ENCODE results near the gene KPNA6. TPM values are rescaled to one million over a fixed set of nuclear protein-coding genes. Genes with fewer than 3 reads are reported as not detected.

Gene KPNA6
- total RNA-seq, 2 donors from 2014 or later, result 37.9 to 56.9 TPM

GRCh38 chr1:32194984-32195383 is 87.1 kb downstream of the KPNA6 start:
- Histone ChIP-seq H3K27ac (no peak overlapping the region), H3K4me1 (replicated peaks) (no peaks in the 10 kb centered on the region), H3K36me3 (peaks cover 28 to 47% of the 10 kb centered on the region in 2 donors), H3K9me3 (no peaks in the 10 kb centered on the region), H3K27me3 (replicated peaks; ENCODE audit: insufficient read depth) (no peaks in the 10 kb centered on the region), H3K4me3 (no peak overlapping the region)
- intact Hi-C loops (cut with DNase I), result no loop called here
- TF ChIP-seq CTCF (IDR thresholded peaks at IDR 0.05) (no peak), POLR2AphosphoS5 (IDR thresholded peaks at IDR 0.05) (no peak), POLR2A (IDR thresholded peaks at IDR 0.05) (no peak)
- no peak for DNase-seq (ENCODE audit: low spot score)
- 95% methylated on average over 5 of the region's 6 CpGs for WGBS

DNA sequence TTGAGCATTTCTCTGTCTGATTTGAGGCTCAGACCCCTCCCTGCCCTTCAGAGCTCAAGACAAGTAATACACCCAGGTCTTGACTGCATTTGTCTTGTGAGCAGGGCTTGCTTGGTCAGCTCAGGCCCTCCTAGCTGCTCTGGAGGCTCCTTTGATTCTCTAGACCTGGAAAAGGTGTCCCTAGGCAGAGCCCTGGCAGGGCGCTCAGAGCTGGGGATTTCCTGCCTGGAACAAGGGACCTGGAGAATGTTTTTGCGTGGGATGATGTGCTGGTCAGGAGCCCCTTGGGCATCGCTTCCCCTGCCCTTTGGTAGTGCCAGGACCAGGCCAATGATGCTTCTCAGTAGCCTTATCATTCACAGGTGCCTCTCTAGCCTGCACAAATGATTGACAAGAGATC is 87.7 kb downstream of the KPNA6 start:
- Histone ChIP-seq H3K27ac (no peak overlapping the region), H3K4me1 (replicated peaks) (no peaks in the 10 kb centered on the region), H3K9me3 (no peaks in the 10 kb centered on the region), H3K36me3 (peaks cover 28 to 41% of the 10 kb centered on the region in 2 donors), H3K27me3 (replicated peaks; ENCODE audit: insufficient read depth) (no peaks in the 10 kb centered on the region), H3K4me3 (no peak overlapping the region)
- no peak for DNase-seq (ENCODE audit: low spot score)
- 83% methylated on average over 3 of the region's 3 CpGs for WGBS
- no peak for TF ChIP-seq CTCF (IDR thresholded peaks at IDR 0.05)
- TF ChIP-seq POLR2AphosphoS5 (IDR thresholded peaks at IDR 0.05), result no peak
- no peak for TF ChIP-seq POLR2A (IDR thresholded peaks at IDR 0.05)
- intact Hi-C loops (cut with DNase I), result no loop called here

GRCh38 chr1:32195972-32196823 is 88.3 kb downstream of the KPNA6 start:
- no peak for DNase-seq (ENCODE audit: low spot score)
- Histone ChIP-seq H3K9me3 (no peaks in the 10 kb centered on the region), H3K4me3 (no peak overlapping the region), H3K27me3 (replicated peaks; ENCODE audit: insufficient read depth) (no peaks in the 10 kb centered on the region), H3K36me3 (peaks cover 26 to 39% of the 10 kb centered on the region in 2 donors), H3K27ac (no peak overlapping the region), H3K4me1 (replicated peaks) (no peaks in the 10 kb centered on the region)
- intact Hi-C loops (cut with DNase I), result no loop called here
- TF ChIP-seq POLR2A (IDR thresholded peaks at IDR 0.05) (no peak), POLR2AphosphoS5 (IDR thresholded peaks at IDR 0.05) (no peak), CTCF (IDR thresholded peaks at IDR 0.05) (no peak)

DNA sequence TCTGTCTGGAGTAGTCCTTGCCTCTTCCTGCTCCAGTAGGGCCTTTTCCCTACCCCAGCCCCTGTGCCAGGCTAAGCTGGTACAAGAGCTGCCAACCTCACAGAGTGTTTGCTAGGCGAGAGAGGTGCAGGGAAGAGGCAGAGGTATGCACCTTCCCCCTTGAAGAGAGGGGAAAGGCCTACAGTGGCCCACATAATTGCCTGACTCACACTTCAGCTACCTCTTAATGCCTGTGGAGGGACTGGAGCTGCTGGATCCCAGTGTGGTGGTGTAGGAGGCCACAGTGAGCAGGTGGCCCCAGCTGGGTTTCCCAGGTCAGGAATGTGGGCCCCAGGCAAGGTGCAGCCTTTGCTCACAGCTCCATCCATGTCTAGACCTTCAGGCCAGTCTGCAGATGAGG is 89.2 kb downstream of the KPNA6 start:
- DNase-seq (ENCODE audit: low spot score), result no peak
- TF ChIP-seq POLR2A (IDR thresholded peaks at IDR 0.05) (no peak), POLR2AphosphoS5 (IDR thresholded peaks at IDR 0.05) (no peak), CTCF (IDR thresholded peaks at IDR 0.05) (no peak)
- 74% methylated on average over 1 of the region's 1 CpG for WGBS
- intact Hi-C loops (cut with DNase I), result no loop called here
- H3K36me3 ChIP-seq, result peaks cover 19 to 32% of the 10 kb centered on the region in 2 donors
- H3K4me3 ChIP-seq, result no peak overlapping the region
- no peaks in the 10 kb centered on the region for H3K9me3 ChIP-seq
- H3K27me3 ChIP-seq (replicated peaks; ENCODE audit: insufficient read depth), result no peaks in the 10 kb centered on the region
- no peak overlapping the region for H3K27ac ChIP-seq
- peaks cover 4% of the 10 kb centered on the region for H3K4me1 ChIP-seq (replicated peaks)

DNA sequence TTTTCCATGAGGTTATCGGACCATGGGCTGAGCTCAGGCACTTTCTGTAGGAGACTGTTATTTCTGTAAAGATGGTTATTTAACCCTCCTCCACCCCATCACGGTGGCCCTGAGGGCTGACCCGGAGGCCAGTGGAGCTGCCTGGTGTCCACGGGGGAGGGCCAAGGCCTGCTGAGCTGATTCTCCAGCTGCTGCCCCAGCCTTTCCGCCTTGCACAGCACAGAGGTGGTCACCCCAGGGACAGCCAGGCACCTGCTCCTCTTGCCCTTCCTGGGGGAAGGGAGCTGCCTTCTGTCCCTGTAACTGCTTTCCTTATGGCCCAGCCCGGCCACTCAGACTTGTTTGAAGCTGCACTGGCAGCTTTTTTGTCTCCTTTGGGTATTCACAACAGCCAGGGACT is 90.0 kb downstream of the KPNA6 start:
- intact Hi-C loops (cut with DNase I), result no loop called here
- Histone ChIP-seq H3K36me3 (peaks cover 18 to 24% of the 10 kb centered on the region in 2 donors), H3K4me3 (no peak overlapping the region), H3K27me3 (replicated peaks; ENCODE audit: insufficient read depth) (no peaks in the 10 kb centered on the region), H3K4me1 (replicated peaks) (peaks cover 4% of the 10 kb centered on the region), H3K9me3 (no peaks in the 10 kb centered on the region), H3K27ac (no peak overlapping the region)
- 71% methylated on average over 6 of the region's 6 CpGs for WGBS
- no peak for DNase-seq (ENCODE audit: low spot score)
- TF ChIP-seq CTCF (IDR thresholded peaks at IDR 0.05) (no peak), POLR2AphosphoS5 (IDR thresholded peaks at IDR 0.05) (no peak), POLR2A (IDR thresholded peaks at IDR 0.05) (no peak)

All from prostate gland (tissue), 2 donors.